ENCODE results near the gene ARRDC2.
"Not testable (repeated sequence)": the region's sequence is repeated elsewhere in the genome, so short reads cannot be mapped to it uniquely, and the experiment has no call there.

ARRDC2 gene

DNA sequence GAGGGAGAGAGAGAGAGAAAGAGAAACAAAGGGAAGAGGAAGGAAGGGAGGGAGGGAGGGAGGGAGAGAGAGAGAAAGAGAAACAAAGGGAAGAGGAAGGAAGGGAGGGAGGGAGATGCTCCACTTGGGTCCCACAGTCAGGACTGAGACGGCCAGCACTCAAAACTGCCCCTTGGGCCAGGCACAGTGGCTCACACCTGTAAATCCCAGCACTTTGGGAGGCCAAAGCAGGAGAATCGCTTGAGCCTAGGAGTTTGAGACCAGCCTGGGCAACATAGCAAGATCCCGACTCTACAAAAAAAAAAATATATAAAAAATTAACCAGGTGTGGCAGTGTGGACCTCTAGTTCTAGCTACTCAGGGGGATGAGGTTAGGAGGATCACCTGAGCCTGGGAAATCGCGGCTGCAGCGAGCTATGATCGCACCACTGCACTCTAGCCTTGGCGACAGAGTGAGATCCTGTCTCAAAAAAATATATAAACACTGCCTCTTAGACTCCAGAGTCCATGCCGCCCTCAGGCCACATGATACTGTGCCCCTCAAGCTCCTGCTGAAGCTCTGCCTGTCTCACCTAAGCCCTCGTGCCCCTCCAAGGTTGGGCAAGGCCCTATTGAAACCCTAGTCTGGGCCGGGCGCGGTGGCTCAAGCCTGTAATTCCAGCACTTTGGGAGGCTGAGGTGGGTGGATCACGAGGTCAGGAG lies 8.4 kb downstream of the ARRDC2 start:
- no peak for DNase-seq (ENCODE audit: low spot score)

DNA sequence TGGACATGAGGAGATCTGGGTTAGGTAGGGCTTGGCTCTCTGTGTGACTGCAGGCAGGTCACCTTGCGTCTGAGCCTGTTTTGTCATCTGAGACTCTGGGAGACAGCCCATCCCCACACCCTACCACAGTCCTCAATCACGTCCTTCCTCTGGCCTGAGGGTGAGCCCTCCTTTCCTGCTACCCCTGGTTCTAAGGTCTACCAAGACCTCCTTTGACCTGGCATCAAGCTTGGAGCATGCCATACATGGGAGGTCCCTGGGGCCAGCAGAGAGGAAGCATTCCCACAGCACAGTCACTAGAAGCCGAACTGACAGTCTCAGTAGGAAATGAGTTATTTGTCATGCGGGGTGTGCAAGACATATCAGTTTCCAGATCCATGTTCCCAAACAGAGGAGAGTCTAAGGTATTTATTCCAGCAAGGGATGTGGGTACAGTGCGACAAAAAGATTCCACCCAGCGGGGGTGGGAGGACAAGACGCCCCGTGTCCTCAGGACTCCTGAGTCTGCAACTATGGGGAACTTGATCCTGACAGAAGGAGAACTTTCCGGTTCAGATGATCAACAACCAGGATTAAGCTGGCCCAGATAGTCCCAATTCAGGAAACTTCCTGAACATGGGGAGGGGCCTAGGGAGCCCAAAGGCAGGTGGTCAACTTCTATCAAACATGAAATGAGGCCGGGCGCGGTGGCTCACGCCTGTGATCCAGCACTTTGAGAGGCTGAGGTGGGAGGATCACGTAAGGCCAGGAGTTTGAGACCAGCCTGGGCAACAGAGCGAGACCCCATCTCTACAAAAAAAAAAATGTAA lies 9.5 kb downstream of the ARRDC2 start:
- no peak for DNase-seq (ENCODE audit: low spot score)

DNA sequence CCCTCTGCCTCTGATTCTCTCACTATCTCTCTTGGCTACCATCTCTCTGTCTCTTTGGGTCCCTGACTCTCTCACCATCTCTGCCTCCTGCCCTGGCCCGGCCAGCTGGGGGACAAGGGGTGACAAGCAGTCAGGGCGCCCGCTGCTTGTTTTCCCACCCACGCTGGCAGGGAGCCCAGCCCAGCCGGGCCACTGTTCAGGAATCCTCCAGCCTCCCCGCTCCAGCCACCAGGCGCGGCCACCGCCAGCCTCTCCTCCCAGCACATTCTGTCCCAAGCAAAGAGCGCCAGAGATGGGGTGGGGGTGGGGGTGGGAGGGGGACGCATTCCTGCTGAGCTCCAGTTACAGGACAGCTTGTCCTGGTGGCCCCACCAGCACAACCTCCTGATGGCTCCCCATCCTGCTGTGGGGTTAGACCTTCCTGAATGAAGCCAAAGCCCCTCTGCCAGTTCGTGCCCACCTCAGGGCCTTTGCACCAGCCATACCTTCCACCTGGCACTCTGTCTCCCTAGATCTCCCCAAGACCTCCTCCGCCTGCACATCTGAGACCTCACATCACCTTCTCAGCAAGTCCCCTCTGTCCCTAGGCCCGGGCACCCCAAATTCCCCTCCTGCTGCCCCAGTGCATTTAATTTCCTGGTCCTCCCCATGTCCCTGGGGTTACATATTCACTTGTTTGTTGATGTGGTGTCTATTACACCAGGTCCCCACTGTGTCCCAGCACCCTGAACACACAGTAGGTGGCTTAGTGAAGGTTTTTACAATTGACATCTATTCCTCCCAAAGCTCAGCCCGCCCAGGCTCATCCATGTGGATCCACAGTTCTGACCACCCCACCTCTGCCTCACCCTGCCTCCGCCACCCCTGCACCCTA lies 12.5 kb downstream of the ARRDC2 start:
- DNase-seq (ENCODE audit: low spot score) = no peak

- DNase-seq (ENCODE audit: low spot score) = no peak
Observed at GRCh38 chr19:18021121-18021755, 13.3 kb downstream of the ARRDC2 start.

DNA sequence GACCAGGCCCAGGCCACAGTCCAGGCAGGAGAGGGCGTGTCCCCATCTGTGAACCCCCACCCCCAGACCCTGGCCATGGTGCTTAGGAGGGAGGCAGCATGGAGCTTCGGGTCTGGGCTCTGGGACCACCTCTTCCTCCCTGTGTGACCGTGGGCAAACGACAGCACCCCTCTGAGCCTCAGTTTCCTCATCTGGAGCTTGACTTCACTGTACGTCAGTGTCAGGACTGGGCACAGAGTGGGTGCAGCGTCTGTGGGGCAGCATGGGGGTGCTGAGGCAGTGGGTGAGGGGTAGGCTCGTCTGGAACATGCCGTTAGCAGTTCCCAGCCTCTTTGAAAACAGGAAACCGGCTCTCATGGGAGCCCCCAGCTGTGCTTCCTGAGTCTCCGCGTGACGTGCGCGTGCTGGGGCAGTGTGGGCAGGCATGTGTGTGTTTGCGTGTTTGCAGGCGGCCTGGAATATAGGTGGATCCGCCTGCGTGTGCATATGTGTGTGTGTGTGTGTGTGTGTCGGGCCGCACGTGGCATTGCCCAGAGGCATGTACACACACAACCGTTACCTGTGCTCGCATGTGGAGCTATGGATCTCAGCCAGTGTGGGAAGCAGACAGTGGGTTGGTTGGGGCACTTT lies 15.8 kb downstream of the ARRDC2 start:
- no peak for DNase-seq (ENCODE audit: low spot score)

DNA sequence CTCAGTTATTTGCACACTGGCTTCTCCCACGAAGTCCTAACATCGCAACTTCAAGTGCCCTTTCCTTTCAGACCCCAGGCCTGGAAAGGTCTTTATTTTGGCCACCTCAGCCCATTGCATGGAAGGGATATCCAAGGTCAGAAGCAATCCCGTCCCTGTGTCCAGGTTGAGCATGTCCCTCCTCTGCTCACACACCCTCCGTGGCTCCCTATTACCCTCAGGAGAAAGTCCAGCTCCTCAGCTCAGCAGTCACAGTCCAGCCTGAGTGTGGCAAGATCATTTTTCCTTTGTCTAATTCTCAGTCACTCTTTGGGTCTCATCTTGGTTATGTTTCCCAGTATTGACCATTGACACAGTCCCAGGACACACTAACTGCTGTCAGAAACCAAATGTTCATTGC lies 19.2 kb downstream of the ARRDC2 start:
- DNase-seq (ENCODE audit: low spot score) = no peak

DNA sequence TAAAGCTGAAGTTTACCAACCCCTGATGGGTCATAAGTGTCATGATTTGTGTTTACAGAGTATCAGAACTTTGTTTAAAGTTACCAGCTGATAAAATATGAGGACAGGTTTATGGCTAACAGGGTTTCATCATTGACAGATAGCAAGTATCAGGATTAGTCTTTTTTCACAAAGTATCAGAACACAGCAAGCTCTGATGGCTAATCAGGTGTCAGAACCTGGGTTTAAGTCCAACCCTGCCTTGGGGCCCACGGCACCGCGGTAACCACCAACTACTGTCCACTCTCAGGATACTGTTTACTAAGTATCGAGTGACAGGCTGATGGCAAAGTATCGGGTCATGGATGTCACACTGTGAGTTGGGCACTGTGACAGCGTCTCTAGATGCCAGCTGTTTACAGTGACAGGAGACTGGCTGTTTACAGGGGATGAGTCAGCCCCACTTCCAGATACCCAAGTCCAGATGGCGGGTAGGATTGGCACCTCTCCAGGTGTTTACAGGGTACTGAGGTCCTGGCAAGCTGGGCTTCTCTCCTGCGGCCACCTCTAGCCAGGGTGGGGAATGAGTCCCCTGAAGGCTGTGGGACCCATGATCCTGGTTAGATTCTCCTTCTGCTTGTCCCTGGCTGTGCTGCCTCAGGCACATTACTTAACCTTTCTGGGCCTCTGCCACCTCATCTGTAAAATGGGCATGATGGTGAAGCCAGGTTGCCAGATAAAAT lies 21.8 kb downstream of the ARRDC2 start:
- no peak for DNase-seq (ENCODE audit: low spot score)

DNA sequence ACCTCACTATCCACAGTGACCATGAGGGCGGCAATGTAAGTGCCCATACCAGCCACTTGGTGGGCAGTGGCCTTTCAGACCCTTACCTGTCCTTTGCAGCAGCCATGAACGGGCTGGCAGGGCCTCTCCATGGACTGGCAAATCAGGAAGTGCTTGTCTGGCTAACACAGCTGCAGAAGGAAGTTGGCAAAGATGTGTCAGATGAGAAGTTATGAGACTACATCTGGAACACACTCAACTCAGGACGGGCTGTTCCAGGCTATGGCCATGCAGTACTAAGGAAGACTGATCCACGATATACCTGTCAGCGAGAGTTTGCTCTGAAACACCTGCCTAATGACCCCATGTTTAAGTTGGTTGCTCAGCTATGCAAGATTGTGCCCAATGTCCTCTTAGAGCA lies 23.4 kb downstream of the ARRDC2 start:
- DNase-seq (ENCODE audit: low spot score) = not testable (repeated sequence)

GRCh38 chr19:18032102-18032501 lies 24.1 kb downstream of the ARRDC2 start:
- DNase-seq (ENCODE audit: low spot score) = not testable (repeated sequence)

GRCh38 chr19:18041054-18041453 lies 33.1 kb downstream of the ARRDC2 start:
- no peak for DNase-seq (ENCODE audit: low spot score)

GRCh38 chr19:18043676-18044075 lies 35.7 kb downstream of the ARRDC2 start:
- DNase-seq (ENCODE audit: low spot score) = no peak

GRCh38 chr19:18044825-18045304 lies 36.9 kb downstream of the ARRDC2 start:
- no peak for DNase-seq (ENCODE audit: low spot score)

GRCh38 chr19:18045307-18046050 lies 37.5 kb downstream of the ARRDC2 start:
- no peak for DNase-seq (ENCODE audit: low spot score)

- DNase-seq (ENCODE audit: low spot score) = no peak
Observed at GRCh38 chr19:18046059-18046718, 38.2 kb downstream of the ARRDC2 start.

- DNase-seq (ENCODE audit: low spot score) = no peak
Observed at GRCh38 chr19:18049385-18049784, 41.4 kb downstream of the ARRDC2 start.

- DNase-seq (ENCODE audit: low spot score) = no peak
Observed at GRCh38 chr19:18051887-18052286, 43.9 kb downstream of the ARRDC2 start.

DNA sequence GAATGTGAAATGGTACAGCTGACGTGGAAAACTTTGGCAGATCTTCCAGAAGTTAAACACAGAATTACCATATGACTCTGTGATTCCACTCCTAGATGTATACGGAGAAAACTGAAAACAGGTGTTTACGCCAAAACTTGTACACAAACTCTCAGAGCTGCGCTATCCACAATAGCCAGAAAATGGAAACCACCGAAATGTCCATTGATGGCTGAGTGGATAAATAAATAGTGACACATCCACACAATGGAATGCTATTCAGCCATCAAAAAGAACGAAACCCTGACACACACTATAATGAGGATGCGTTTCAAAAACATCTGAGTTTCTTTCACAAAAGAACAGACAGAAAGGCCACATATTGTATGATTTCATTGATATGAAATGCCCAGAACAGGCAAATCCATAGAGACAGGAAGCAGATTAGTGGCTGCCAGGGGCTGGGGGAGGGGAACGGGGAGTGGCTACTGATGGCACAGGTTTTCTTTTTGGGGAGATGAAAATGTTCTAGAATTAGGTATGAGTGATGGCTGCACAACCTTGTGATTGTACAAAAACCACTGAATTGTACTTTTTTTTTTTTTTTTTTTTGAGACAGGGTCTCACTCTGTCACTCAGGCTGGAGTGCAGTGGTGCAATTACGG lies 45.7 kb downstream of the ARRDC2 start:
- no peak for DNase-seq (ENCODE audit: low spot score)

DNA sequence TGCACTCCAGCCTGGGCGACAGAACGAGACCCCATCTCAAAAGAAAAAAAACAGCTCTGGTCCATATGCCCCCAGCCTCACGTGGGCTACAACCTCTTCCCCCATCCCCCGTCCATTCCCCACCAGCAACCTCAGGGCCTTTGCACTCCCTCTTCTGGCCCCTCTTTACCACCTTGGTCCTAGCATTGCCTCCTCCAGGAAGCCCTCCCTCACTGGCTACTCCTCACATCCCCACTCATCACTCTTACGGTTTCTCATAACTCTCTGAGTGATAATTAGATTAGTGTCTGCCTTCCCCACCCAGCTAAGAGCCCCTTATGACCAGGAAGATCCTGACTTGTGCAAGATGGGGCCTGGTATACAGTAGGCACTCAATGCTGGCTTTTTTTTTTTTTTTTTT lies 48.0 kb downstream of the ARRDC2 start:
- DNase-seq (ENCODE audit: low spot score) = no peak

- DNase-seq (ENCODE audit: low spot score) = no peak
Observed at GRCh38 chr19:18057557-18057956, 49.6 kb downstream of the ARRDC2 start.

Measured in cerebellar cortex (tissue), 1 donor.